ENCODE measurements around the gene DOK5.

Gene DOK5

DNA sequence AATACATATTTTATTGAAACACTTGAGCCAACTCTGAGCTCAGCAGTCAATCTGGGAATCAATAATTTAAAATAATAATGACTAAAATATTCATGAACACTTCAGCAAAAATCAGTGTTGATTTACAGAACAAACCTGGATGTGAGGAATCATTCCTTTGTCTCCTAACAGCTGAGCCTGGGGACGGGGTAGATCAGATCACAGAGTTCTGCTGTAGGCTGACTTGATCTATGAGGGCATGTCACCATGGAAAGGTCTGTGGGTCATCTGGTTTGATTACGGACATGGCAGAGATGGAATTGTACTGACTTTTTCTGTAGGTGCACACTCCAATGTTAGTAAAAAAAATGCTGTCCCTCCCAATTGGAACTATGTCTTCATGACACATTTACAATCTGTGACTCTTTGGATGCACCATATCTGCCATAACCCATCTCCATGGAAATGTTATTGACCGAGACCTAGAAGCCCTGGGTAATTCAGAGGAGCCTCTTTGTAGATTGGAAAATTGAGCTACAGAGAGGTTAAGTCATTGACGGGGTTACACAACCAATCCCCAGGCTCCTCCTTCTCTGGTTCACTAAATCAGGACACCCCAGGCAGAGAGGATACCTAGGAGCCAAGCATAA is 114.1 kb downstream of the DOK5 start:
- no peaks in the 10 kb centered on the region for H3F3A ChIP-seq (ENCODE audit: control insufficient read depth, insufficient read depth)
- no peak overlapping the region for H3K4me3 ChIP-seq (ENCODE audit: low read length)
- H3K27me3 ChIP-seq (ENCODE audit: control insufficient read depth, low read length): no peaks in the 10 kb centered on the region
- H3K9me3 ChIP-seq (ENCODE audit: control insufficient read depth, insufficient read depth, low read length): no peaks in the 10 kb centered on the region
- H4K20me1 ChIP-seq (ENCODE audit: control insufficient read depth, insufficient read depth, low read depth, low read length): no peaks in the 10 kb centered on the region
- TF ChIP-seq EZH2phosphoT487 (IDR thresholded peaks at IDR 0.05; ENCODE audit: borderline replicate concordance, low read length): no peak
- TF ChIP-seq, protein P1, sequence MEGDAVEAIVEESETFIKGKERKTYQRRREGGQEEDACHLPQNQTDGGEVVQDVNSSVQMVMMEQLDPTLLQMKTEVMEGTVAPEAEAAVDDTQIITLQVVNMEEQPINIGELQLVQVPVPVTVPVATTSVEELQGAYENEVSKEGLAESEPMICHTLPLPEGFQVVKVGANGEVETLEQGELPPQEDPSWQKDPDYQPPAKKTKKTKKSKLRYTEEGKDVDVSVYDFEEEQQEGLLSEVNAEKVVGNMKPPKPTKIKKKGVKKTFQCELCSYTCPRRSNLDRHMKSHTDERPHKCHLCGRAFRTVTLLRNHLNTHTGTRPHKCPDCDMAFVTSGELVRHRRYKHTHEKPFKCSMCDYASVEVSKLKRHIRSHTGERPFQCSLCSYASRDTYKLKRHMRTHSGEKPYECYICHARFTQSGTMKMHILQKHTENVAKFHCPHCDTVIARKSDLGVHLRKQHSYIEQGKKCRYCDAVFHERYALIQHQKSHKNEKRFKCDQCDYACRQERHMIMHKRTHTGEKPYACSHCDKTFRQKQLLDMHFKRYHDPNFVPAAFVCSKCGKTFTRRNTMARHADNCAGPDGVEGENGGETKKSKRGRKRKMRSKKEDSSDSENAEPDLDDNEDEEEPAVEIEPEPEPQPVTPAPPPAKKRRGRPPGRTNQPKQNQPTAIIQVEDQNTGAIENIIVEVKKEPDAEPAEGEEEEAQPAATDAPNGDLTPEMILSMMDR (IDR thresholded peaks at IDR 0.05; ENCODE audit: low read depth, low read length, poor library complexity, severe bottlenecking): no peak
- no peaks in the 10 kb centered on the region for H3K79me2 ChIP-seq (ENCODE audit: control insufficient read depth, low read length)
- no peak overlapping the region for H3K4me2 ChIP-seq (ENCODE audit: low read length)
- no peaks in the 10 kb centered on the region for H3K4me1 ChIP-seq (ENCODE audit: control insufficient read depth, low read length)
- no peaks in the 10 kb centered on the region for H3K36me3 ChIP-seq (ENCODE audit: control insufficient read depth, low read length)
- H3K9me2 ChIP-seq (replicated peaks; ENCODE audit: control insufficient read depth, low read length): no peaks in the 10 kb centered on the region
- H3K27ac ChIP-seq (ENCODE audit: low read depth, low read length): no peak overlapping the region

DNA sequence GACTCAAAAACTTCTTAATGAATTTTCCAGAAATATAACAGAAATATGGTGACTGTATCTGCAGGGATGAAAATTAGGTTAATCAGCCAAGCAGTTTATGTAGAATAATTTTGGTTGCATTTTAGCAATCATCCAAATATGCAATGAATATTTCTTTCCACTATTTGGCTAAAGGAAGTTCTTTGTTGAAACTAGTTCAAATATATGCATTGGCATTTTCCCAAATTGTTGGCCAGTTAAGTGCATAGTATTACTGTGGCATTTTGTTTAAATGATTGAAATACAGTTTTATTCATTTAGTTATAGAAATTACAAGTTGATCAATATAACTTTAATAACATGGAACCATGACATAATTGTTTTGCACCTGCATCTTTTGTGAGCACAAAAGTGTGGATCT is 115.5 kb downstream of the DOK5 start:
- Histone ChIP-seq H3K4me1 (ENCODE audit: control insufficient read depth, low read length) (no peaks in the 10 kb centered on the region), H3K9me3 (ENCODE audit: control insufficient read depth, insufficient read depth, low read length) (no peaks in the 10 kb centered on the region), H3K27ac (ENCODE audit: low read depth, low read length) (no peak overlapping the region), H3K9me2 (replicated peaks; ENCODE audit: control insufficient read depth, low read length) (no peaks in the 10 kb centered on the region), H3F3A (ENCODE audit: control insufficient read depth, insufficient read depth) (no peaks in the 10 kb centered on the region), H4K20me1 (ENCODE audit: control insufficient read depth, insufficient read depth, low read depth, low read length) (no peaks in the 10 kb centered on the region), H3K79me2 (ENCODE audit: control insufficient read depth, low read length) (no peaks in the 10 kb centered on the region), H3K4me3 (ENCODE audit: low read length) (no peak overlapping the region), H3K4me2 (ENCODE audit: low read length) (no peak overlapping the region), H3K36me3 (ENCODE audit: control insufficient read depth, low read length) (no peaks in the 10 kb centered on the region), H3K27me3 (ENCODE audit: control insufficient read depth, low read length) (no peaks in the 10 kb centered on the region)
- TF ChIP-seq, protein P1 (IDR thresholded peaks at IDR 0.05; ENCODE audit: low read depth, low read length, poor library complexity, severe bottlenecking): no peak
- TF ChIP-seq EZH2phosphoT487 (IDR thresholded peaks at IDR 0.05; ENCODE audit: borderline replicate concordance, low read length): no peak

DNA sequence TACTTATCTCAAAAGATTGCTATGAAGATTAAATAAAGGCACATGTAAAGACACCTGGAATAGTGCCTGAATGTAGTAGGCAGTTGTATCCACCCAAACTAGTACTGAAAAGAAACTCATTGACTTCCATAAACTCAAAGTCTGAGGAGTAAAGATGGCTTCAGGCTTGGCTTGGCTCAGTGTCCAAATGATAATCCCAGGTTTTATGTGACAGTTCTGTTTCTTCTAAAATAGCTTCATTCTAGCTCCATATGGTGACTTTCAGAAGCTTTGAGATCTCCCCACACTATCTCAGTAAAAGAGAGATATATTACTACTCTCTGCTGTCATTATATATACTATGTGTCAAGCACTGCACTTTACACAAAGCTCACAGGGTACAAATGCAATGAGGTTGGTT is 121.3 kb downstream of the DOK5 start:
- H3K4me1 ChIP-seq (ENCODE audit: control insufficient read depth, low read length): no peaks in the 10 kb centered on the region
- TF ChIP-seq, protein P1 (IDR thresholded peaks at IDR 0.05; ENCODE audit: low read depth, low read length, poor library complexity, severe bottlenecking): no peak
- TF ChIP-seq EZH2phosphoT487 (IDR thresholded peaks at IDR 0.05; ENCODE audit: borderline replicate concordance, low read length): no peak
- H3K36me3 ChIP-seq (ENCODE audit: control insufficient read depth, low read length): no peaks in the 10 kb centered on the region
- no peak overlapping the region for H3K4me2 ChIP-seq (ENCODE audit: low read length)
- H3K27ac ChIP-seq (ENCODE audit: low read depth, low read length): no peak overlapping the region
- no peaks in the 10 kb centered on the region for H3K9me3 ChIP-seq (ENCODE audit: control insufficient read depth, insufficient read depth, low read length)
- H3K79me2 ChIP-seq (ENCODE audit: control insufficient read depth, low read length): no peaks in the 10 kb centered on the region
- H3K9me2 ChIP-seq (replicated peaks; ENCODE audit: control insufficient read depth, low read length): no peaks in the 10 kb centered on the region
- H3K4me3 ChIP-seq (ENCODE audit: low read length): no peak overlapping the region
- no peaks in the 10 kb centered on the region for H3K27me3 ChIP-seq (ENCODE audit: control insufficient read depth, low read length)
- H3F3A ChIP-seq (ENCODE audit: control insufficient read depth, insufficient read depth): no peaks in the 10 kb centered on the region
- no peaks in the 10 kb centered on the region for H4K20me1 ChIP-seq (ENCODE audit: control insufficient read depth, insufficient read depth, low read depth, low read length)

Measured in DOHH2 (cell line).